ENCODE data around the gene SMARCC1.

The SMARCC1 gene

DNA sequence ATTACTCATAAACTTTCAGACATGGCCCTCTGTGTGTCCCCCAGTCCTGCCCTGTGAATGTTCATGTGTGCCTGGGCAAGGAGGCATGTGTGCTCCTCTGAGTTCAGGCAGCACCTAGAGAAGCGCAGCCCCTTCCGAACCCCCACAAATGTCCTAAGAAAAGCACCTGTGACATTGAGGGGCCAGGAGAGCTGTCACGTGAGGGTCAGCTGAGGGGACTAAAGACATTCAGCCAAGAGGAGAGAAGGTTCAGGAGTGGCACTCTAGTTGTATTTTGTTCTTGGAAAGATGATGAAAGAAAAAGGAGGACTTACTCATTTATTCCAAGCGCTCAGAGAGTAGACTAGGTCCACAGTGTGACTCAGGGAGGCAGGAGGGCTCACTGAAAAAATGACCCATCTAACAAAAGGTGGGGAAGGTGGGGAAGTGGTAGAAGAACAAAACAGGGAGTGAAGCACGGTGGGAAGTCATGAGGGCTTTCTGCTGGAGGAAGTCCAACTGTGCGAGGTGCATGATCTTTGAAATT lies 240.0 kb downstream of the SMARCC1 start:
- Histone ChIP-seq H3K27ac (ENCODE audit: low read depth, low read length) (no peak overlapping the region), H3K27me3 (ENCODE audit: control insufficient read depth in 1 of 2, insufficient read depth in 2 of 2, low read length in 2 of 2) (no peaks in the 10 kb centered on the region), H3K9me3 (ENCODE audit: control insufficient read depth in 1 of 2, low read length in 2 of 2) (no peaks in the 10 kb centered on the region), H3K4me1 (ENCODE audit: control insufficient read depth in 1 of 2, insufficient read depth in 2 of 2, low read length in 2 of 2) (no peaks in the 10 kb centered on the region), H3K36me3 (ENCODE audit: control insufficient read depth in 1 of 2, insufficient read depth in 2 of 2, low read length in 2 of 2) (no peaks in the 10 kb centered on the region), H3K9ac (ENCODE audit: low read depth in 1 of 2, low read length in 2 of 2) (no peak overlapping the region), H3K4me3 (ENCODE audit: low read depth in 1 of 2, low read length in 2 of 2) (no peak overlapping the region)

DNA sequence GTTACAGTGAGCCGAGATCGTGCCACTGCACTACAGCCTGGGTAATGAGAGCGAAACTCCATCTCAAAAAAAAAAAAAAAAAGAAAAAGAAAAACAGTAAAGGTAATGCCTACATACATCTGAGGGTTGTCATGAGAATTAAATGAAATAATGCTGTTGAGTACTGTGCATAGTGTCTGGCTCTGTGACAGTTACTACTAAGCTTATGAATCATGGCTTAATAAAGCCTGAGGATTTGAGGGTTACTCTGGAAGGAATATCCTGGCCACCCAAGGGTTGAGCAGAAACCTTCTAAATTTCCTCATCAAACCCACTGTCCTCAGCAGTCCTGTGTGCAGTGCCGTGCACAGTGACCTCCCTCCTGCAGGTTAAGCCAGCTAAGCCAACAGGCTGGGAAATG lies 241.4 kb downstream of the SMARCC1 start:
- no peaks in the 10 kb centered on the region for H3K4me1 ChIP-seq (ENCODE audit: control insufficient read depth in 1 of 2, insufficient read depth in 2 of 2, low read length in 2 of 2)
- H3K4me3 ChIP-seq (ENCODE audit: low read depth in 1 of 2, low read length in 2 of 2), result no peak overlapping the region
- no peak overlapping the region for H3K9ac ChIP-seq (ENCODE audit: low read depth in 1 of 2, low read length in 2 of 2)
- no peak overlapping the region for H3K27ac ChIP-seq (ENCODE audit: low read depth, low read length)
- no peaks in the 10 kb centered on the region for H3K27me3 ChIP-seq (ENCODE audit: control insufficient read depth in 1 of 2, insufficient read depth in 2 of 2, low read length in 2 of 2)
- no peaks in the 10 kb centered on the region for H3K9me3 ChIP-seq (ENCODE audit: control insufficient read depth in 1 of 2, low read length in 2 of 2)
- H3K36me3 ChIP-seq (ENCODE audit: control insufficient read depth in 1 of 2, insufficient read depth in 2 of 2, low read length in 2 of 2), result no peaks in the 10 kb centered on the region

DNA sequence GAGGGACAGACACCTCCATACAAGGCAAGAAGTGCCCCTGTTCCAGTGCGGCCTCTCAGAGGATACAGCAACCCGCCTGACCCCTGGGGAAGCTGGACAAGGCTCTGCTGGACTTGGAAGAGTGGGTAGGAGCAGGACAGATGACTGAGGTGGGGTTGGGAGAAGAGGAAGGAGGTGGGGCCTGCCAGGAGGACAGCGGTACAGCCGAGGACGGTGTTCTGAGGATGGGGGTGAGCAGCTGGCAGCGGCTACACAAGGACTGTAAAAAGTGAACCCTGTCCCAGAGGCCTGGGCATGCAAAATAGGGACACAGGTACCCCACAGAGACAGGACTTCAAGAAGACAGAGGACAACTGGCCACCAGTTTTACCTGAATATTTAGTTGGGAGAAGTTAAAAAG lies 244.7 kb downstream of the SMARCC1 start:
- H3K4me1 ChIP-seq (ENCODE audit: control insufficient read depth in 1 of 2, insufficient read depth in 2 of 2, low read length in 2 of 2), result no peaks in the 10 kb centered on the region
- no peak overlapping the region for H3K4me3 ChIP-seq (ENCODE audit: low read depth in 1 of 2, low read length in 2 of 2)
- no peak overlapping the region for H3K27ac ChIP-seq (ENCODE audit: low read depth, low read length)
- no peak overlapping the region for H3K9ac ChIP-seq (ENCODE audit: low read depth in 1 of 2, low read length in 2 of 2)
- H3K27me3 ChIP-seq (ENCODE audit: control insufficient read depth in 1 of 2, insufficient read depth in 2 of 2, low read length in 2 of 2), result no peaks in the 10 kb centered on the region
- H3K9me3 ChIP-seq (ENCODE audit: control insufficient read depth in 1 of 2, low read length in 2 of 2), result no peaks in the 10 kb centered on the region
- H3K36me3 ChIP-seq (ENCODE audit: control insufficient read depth in 1 of 2, insufficient read depth in 2 of 2, low read length in 2 of 2), result no peaks in the 10 kb centered on the region

DNA sequence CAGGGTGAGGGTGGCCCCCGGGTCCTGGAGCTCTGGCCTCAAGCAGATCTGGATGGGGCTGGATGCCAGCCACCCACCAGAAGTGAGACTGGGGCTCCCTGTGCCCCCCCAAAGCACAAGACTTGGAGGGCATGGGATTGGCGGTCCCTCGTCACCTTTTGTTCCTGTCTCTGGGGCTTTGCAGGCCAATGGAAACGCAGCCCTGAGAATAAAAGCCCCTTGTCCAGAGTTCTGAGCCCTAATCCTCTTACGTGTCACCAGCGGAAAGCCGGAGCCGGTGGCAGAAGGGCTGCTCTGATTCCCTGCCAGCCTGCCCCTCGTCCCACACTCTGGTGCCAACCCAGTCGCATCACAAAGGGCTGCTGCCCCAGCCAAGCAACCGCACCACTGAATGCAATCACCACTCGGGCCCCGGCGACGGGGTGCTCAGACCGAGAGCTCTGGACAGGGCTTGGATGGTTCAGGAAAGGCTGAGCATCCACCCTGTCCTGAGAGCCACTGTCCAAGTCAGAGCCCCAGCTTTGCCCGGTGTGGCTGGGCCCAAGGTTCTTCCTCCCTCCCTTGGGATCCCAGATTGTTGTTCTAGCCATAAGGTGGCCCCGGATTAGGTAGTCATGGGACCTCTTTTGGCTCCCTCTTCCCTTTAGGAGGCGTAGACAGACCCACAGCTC lies 245.3 kb downstream of the SMARCC1 start:
- Histone ChIP-seq H3K27me3 (ENCODE audit: control insufficient read depth in 1 of 2, insufficient read depth in 2 of 2, low read length in 2 of 2) (no peaks in the 10 kb centered on the region), H3K9me3 (ENCODE audit: control insufficient read depth in 1 of 2, low read length in 2 of 2) (no peaks in the 10 kb centered on the region), H3K4me1 (ENCODE audit: control insufficient read depth in 1 of 2, insufficient read depth in 2 of 2, low read length in 2 of 2) (no peaks in the 10 kb centered on the region), H3K9ac (ENCODE audit: low read depth in 1 of 2, low read length in 2 of 2) (no peak overlapping the region), H3K4me3 (ENCODE audit: low read depth in 1 of 2, low read length in 2 of 2) (no peak overlapping the region), H3K27ac (ENCODE audit: low read depth, low read length) (no peak overlapping the region), H3K36me3 (ENCODE audit: control insufficient read depth in 1 of 2, insufficient read depth in 2 of 2, low read length in 2 of 2) (no peaks in the 10 kb centered on the region)
